ENCODE measurements around the gene LYSMD4. TPM values are rescaled to one million over a fixed set of nuclear protein-coding genes. Genes with fewer than 3 reads are reported as not detected.
A peak's percentile ranks its signal among the peaks of the same experiment; 100 is the strongest.

Gene LYSMD4
- total RNA-seq, 2 experiments from 2014 or later: 8.9 to 13.0 TPM

DNA sequence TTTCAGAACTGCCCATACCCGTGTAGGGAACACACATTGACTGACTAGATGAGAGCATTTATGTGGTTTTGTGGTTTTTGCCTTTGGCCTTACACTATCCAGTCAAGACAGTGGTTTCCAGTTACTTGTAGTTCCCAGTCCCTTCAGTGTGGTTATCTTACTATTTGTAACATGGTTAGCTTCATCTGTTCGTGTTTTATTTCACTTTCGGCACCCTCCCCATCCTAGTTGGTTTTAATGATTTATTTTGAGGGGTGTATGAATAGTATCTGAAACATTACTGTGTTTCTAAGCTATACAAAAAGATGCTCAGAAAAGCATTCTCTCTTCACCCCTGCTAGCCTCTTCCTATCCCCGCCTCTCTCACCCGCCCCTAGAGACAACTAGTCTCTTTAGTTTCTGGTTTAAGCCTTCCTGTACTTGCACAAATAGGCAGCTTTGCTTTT is 14.1 kb downstream of the LYSMD4 start:
- no peaks in the 10 kb centered on the region for H3K9me3 Mint-ChIP-seq (ENCODE audit: insufficient read depth)
- no peak for ATAC-seq

GRCh38 chr15:99718421-99718820 is 14.8 kb downstream of the LYSMD4 start:
- Mint-ChIP-seq H3K9me3 (ENCODE audit: insufficient read depth) (no peaks in the 10 kb centered on the region), H3K4me1 (ENCODE audit: low read depth) (peaks cover 37% of the 10 kb centered on the region), H3K27ac (no peak overlapping the region), H3K36me3 (ENCODE audit: low read depth) (peaks cover 14% of the 10 kb centered on the region), H3K27me3 (ENCODE audit: low read depth) (no peaks in the 10 kb centered on the region), H3K4me3 (no peak overlapping the region)
- no peak for DNase-seq
- no peak for ATAC-seq
- ChIA-PET POLR2A (no interaction called here), CTCF (interaction anchor here (0.8 to 5.0 kb wide), 7 partner anchors 9 to 458 kb away, joined by 3 to 43 read pairs (median 5); partner anchors contain the start of gene LYSMD4)

More for the DNA sequence above, 14.1 kb downstream of the LYSMD4 start:
- Mint-ChIP-seq H3K27ac (peak overlapping the region; percentile 9), H3K4me1 (ENCODE audit: low read depth) (peaks cover 37% of the 10 kb centered on the region), H3K27me3 (ENCODE audit: low read depth) (no peaks in the 10 kb centered on the region), H3K36me3 (ENCODE audit: low read depth) (peaks cover 14% of the 10 kb centered on the region), H3K4me3 (no peak overlapping the region)
- no peak for DNase-seq
- ChIA-PET POLR2A (interaction anchor here (1.0 kb wide), 1 partner anchor 14 kb away, joined by 3 read pairs; the partner anchor contains the start of gene LYSMD4), CTCF (interaction anchor here (0.6 to 5.0 kb wide), 7 partner anchors 10 to 620 kb away, joined by 3 to 43 read pairs (median 5); partner anchors contain the start of gene LYSMD4)

- ATAC-seq: no peak
Observed at GRCh38 chr15:99717161-99718009, 15.9 kb downstream of the LYSMD4 start.

DNA sequence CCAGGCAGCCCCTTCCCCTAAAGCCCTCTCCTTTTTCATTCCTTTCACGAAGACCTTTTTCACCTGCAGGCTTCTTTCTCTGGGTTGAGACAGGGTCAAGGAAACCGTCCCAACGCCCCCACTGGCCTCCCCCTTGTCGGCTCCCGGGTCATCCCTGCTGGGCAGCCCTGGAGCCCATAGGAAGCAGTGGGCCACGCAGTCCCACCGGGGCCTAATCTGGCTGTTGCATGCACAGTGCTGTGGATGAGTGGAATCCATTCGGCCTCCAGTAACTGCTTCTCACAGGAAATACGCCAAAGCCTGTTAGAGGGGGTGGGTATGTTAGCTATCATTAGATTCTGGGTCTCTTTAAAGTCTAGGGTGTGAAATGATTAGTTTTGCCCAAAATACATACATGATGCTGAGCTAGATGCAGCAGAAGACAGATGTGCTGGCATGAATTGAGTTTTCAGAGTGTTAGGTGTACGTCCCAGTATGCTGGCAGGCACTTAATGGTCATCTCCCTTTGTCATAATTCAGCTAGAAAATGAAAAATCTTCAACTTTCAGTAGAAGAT is 16.6 kb downstream of the LYSMD4 start:
- ATAC-seq (no peak), DNase-seq (no peak)
- Mint-ChIP-seq H3K27ac (no peak overlapping the region), H3K27me3 (ENCODE audit: low read depth) (no peaks in the 10 kb centered on the region), H3K4me3 (no peak overlapping the region), H3K36me3 (ENCODE audit: low read depth) (peaks cover 22% of the 10 kb centered on the region), H3K9me3 (ENCODE audit: insufficient read depth) (no peaks in the 10 kb centered on the region), H3K4me1 (ENCODE audit: low read depth) (peaks cover 45% of the 10 kb centered on the region)
- ChIA-PET CTCF (interaction anchor here (1.2 to 5.0 kb wide), 7 partner anchors 9 to 454 kb away, joined by 3 to 43 read pairs (median 5); no protein-coding TSS in a partner anchor), POLR2A (interaction anchor here (1.3 kb wide), 1 partner anchor 16 kb away, joined by 5 read pairs; the partner anchor contains the start of gene LYSMD4)

More at GRCh38 chr15:99717161-99718009, 15.9 kb downstream of the LYSMD4 start:
- Mint-ChIP-seq H3K27me3 (ENCODE audit: low read depth) (no peaks in the 10 kb centered on the region), H3K4me1 (ENCODE audit: low read depth) (peaks cover 40% of the 10 kb centered on the region), H3K4me3 (no peak overlapping the region), H3K9me3 (ENCODE audit: insufficient read depth) (no peaks in the 10 kb centered on the region), H3K36me3 (ENCODE audit: low read depth) (peaks cover 19% of the 10 kb centered on the region), H3K27ac (no peak overlapping the region)
- POLR2A ChIA-PET: interaction anchor here (1.3 kb wide), 1 partner anchor 16 kb away, joined by 5 read pairs; the partner anchor contains the start of gene LYSMD4
- DNase-seq: no peak
- CTCF ChIA-PET: interaction anchor here (0.8 to 5.0 kb wide), 7 partner anchors 8 to 445 kb away, joined by 3 to 43 read pairs (median 5); no protein-coding TSS in a partner anchor

GRCh38 chr15:99712415-99712814 is 20.8 kb downstream of the LYSMD4 start:
- POLR2A ChIA-PET: no interaction called here

GRCh38 chr15:99711625-99712024 is 21.6 kb downstream of the LYSMD4 start:
- ATAC-seq: no peak
- no peak overlapping the region for H3K4me3 Mint-ChIP-seq
- DNase-seq: no peak
- H3K27ac Mint-ChIP-seq: no peak overlapping the region
- H3K4me1 Mint-ChIP-seq (ENCODE audit: low read depth): peaks cover 37% of the 10 kb centered on the region
- no peaks in the 10 kb centered on the region for H3K27me3 Mint-ChIP-seq (ENCODE audit: low read depth)
- no peaks in the 10 kb centered on the region for H3K9me3 Mint-ChIP-seq (ENCODE audit: insufficient read depth)
- POLR2A ChIA-PET: interaction anchor here (1.3 kb wide), 1 partner anchor 22 kb away, joined by 3 read pairs; the partner anchor contains the start of gene LYSMD4
- CTCF ChIA-PET: interaction anchor here (2.3 kb wide), 1 partner anchor 15 kb away, joined by 4 read pairs; no protein-coding TSS in a partner anchor
- peaks cover 35% of the 10 kb centered on the region for H3K36me3 Mint-ChIP-seq (ENCODE audit: low read depth)

More at GRCh38 chr15:99712415-99712814, 20.8 kb downstream of the LYSMD4 start:
- Mint-ChIP-seq H3K27ac (peak overlapping the region; percentile 52), H3K36me3 (ENCODE audit: low read depth) (peaks cover 33% of the 10 kb centered on the region), H3K27me3 (ENCODE audit: low read depth) (no peaks in the 10 kb centered on the region), H3K4me3 (no peak overlapping the region), H3K4me1 (ENCODE audit: low read depth) (peaks cover 29% of the 10 kb centered on the region), H3K9me3 (ENCODE audit: insufficient read depth) (no peaks in the 10 kb centered on the region)
- ATAC-seq (no peak), DNase-seq (no peak)
- CTCF ChIA-PET: interaction anchor here (2.3 kb wide), 1 partner anchor 15 kb away, joined by 4 read pairs; no protein-coding TSS in a partner anchor

DNA sequence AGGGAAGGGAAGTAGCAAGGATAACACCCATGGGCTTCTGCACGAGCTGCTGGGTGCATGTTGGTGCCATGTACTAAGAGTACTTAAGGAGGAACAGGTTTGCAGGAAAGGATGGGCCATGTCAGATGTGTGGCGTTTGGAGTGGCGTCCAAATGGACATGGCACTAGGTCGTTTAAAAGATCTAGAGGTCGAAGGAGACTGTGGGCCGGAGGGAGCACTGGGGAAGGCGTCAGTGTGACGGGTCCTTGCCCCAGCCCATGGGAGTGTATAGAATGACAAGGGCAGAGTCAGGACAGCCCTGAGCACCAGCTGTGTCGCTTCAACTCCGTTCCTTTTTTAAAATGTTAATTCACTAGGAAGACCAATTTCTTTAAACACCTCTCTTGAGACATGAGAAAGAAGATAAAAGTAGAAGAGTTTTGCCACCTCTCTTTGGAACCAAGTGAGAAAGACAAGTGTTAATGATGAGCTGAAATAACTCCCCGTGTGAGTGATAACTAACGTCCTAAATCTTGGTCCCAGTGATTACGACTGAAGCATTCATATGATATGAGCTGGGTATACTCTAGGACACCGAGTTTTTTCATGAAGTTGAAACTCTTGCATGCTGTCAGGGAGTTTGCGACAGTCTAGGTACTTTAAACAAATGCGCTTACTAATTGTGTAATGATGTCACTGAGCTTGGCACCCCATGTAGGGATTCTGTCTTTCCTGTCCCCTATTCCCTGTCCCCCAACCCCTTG is 23.8 kb downstream of the LYSMD4 start:
- H3K9me3 Mint-ChIP-seq (ENCODE audit: insufficient read depth): no peaks in the 10 kb centered on the region
- ChIA-PET CTCF (interaction anchor here (0.6 to 2.1 kb wide), 5 partner anchors 9 to 437 kb away, joined by 3 to 7 read pairs (median 3); no protein-coding TSS in a partner anchor), POLR2A (interaction anchor here (1.1 to 4.1 kb wide), 2 partner anchors 23 to 26 kb away, joined by 3 to 18 read pairs; partner anchors contain the start of gene LYSMD4)
- ATAC-seq (no peak), DNase-seq (no peak)
- no peak overlapping the region for H3K4me3 Mint-ChIP-seq
- no peaks in the 10 kb centered on the region for H3K27me3 Mint-ChIP-seq (ENCODE audit: low read depth)
- peaks cover 45% of the 10 kb centered on the region for H3K4me1 Mint-ChIP-seq (ENCODE audit: low read depth)
- peaks cover 29% of the 10 kb centered on the region for H3K36me3 Mint-ChIP-seq (ENCODE audit: low read depth)
- H3K27ac Mint-ChIP-seq: peak overlapping the region; percentile 11

GRCh38 chr15:99708563-99708962 is 24.7 kb downstream of the LYSMD4 start:
- Mint-ChIP-seq H3K9me3 (ENCODE audit: insufficient read depth) (no peaks in the 10 kb centered on the region), H3K27me3 (ENCODE audit: low read depth) (no peaks in the 10 kb centered on the region), H3K27ac (peak overlapping the region; percentile 27), H3K4me3 (no peak overlapping the region), H3K36me3 (ENCODE audit: low read depth) (peaks cover 29% of the 10 kb centered on the region), H3K4me1 (ENCODE audit: low read depth) (peaks cover 53% of the 10 kb centered on the region)
- DNase-seq (no peak), ATAC-seq (no peak)
- ChIA-PET POLR2A (interaction anchor here (4.1 kb wide), 1 partner anchor 24 kb away, joined by 18 read pairs; the partner anchor contains the start of gene LYSMD4), CTCF (interaction anchor here (1.2 to 1.8 kb wide), 3 partner anchors 8 to 436 kb away, joined by 3 to 9 read pairs (median 3); no protein-coding TSS in a partner anchor)

GRCh38 chr15:99707473-99708270 is 25.6 kb downstream of the LYSMD4 start:
- peak; percentile 65 for ATAC-seq
- ChIA-PET POLR2A (interaction anchor here (4.1 kb wide), 1 partner anchor 25 kb away, joined by 18 read pairs; the partner anchor contains the start of gene LYSMD4), CTCF (interaction anchor here (0.7 to 1.8 kb wide), 5 partner anchors 9 to 435 kb away, joined by 3 to 9 read pairs (median 3); no protein-coding TSS in a partner anchor)
- H3K4me3 Mint-ChIP-seq: peak overlapping the region; percentile 60
- DNase-seq: peak; percentile 61
- H3K27me3 Mint-ChIP-seq (ENCODE audit: low read depth): no peaks in the 10 kb centered on the region
- no peaks in the 10 kb centered on the region for H3K9me3 Mint-ChIP-seq (ENCODE audit: insufficient read depth)
- peaks cover 25% of the 10 kb centered on the region for H3K36me3 Mint-ChIP-seq (ENCODE audit: low read depth)
- peak overlapping the region; percentile 73 for H3K27ac Mint-ChIP-seq
- peaks cover 61% of the 10 kb centered on the region for H3K4me1 Mint-ChIP-seq (ENCODE audit: low read depth)

All from activated CD8-positive, alpha-beta T cell treated with anti-CD3 and anti-CD28 coated beads, Interleukin-2, amount 10 ng/mL, durations not matched to agents 7 days and 5 days (primary cell).